Lung (tissue), 12 donors: ENCODE data around the gene CCDC175. TPM values are rescaled to one million over a fixed set of nuclear protein-coding genes. Genes with fewer than 3 reads are reported as not detected.

Source experiments
- ATAC-seq: fragments of 200-7000 bp; cut with Tn5 transposase; one replicate; pipeline ENCODE4 v1.9.1; 2020; ENCODE audit warnings: moderate number of reproducible peaks; ENCODE audit not compliant: insufficient read depth, low FRiP score
- DNase-seq, 3 donors: peaks; one replicate each; pipeline ENCODE4 v3.0.0-alpha.2; 2013 to 2017
- H3K27ac ChIP-seq, 2 donors: one replicate each; pipeline ENCODE4 v1.5.1; 2013; ENCODE audit warnings: mild to moderate bottlenecking in 2 of 2, moderate library complexity in 2 of 2, control low read depth in 1 of 2, inconsistent platforms in 1 of 2, low read depth in 1 of 2, low read length in 1 of 2
- H3K27me3 ChIP-seq, 3 donors: one replicate each; pipeline ENCODE4 v1.5.1; 2013; ENCODE audit warnings: low read length in 2 of 3; ENCODE audit not compliant: control insufficient read depth in 3 of 3, insufficient read depth in 3 of 3
- H3K36me3 ChIP-seq, 4 donors: one replicate each; pipeline ENCODE4 v1.5.1; 2013; ENCODE audit warnings: low read length in 4 of 4, mild to moderate bottlenecking in 1 of 4, moderate library complexity in 1 of 4; ENCODE audit not compliant: control insufficient read depth in 4 of 4, insufficient read depth in 4 of 4
- H3K4me1 ChIP-seq, 5 donors: one replicate each; pipeline ENCODE4 v1.5.1; 2013; ENCODE audit warnings: low read length in 5 of 5, mild to moderate bottlenecking in 2 of 5, moderate library complexity in 1 of 5; ENCODE audit not compliant: control insufficient read depth in 5 of 5, insufficient read depth in 5 of 5
- H3K4me3 ChIP-seq: one replicate; pipeline ENCODE4 v1.5.1; 2013; ENCODE audit warnings: mild to moderate bottlenecking, control low read depth, moderate library complexity
- H3K9ac ChIP-seq, 2 donors: one replicate each; pipeline ENCODE4 v1.5.1; 2013; ENCODE audit warnings: low read length in 2 of 2, control low read depth in 1 of 2; ENCODE audit not compliant: insufficient read depth in 1 of 2
- H3K9me3 ChIP-seq, 4 donors: one replicate each; pipeline ENCODE4 v1.5.1; 2013; ENCODE audit warnings: low read length in 3 of 4, mild to moderate bottlenecking in 1 of 4, moderate library complexity in 1 of 4; ENCODE audit not compliant: control insufficient read depth in 4 of 4, insufficient read depth in 3 of 4
- WGBS, 2 donors: extraction: QIAGEN DNeasy Blood & Tissue Kit; methylation state at CpG; one replicate each; pipeline ENCODE4 v1.1.7; 2013; 5-methylcytosine and 5-hydroxymethylcytosine counted together
- polyA plus RNA-seq, 2 donors: library from polyadenylated mRNA; stranded (reverse); fragments of 200-250 nt; gene quantifications; one replicate each; pipeline ENCODE4 v1.2.1, GENCODE V29; 2013
- total RNA-seq, 2 donors: library from RNA; depleted of rRNA in 1 of 2; stranded (reverse); fragments of >200 nt in 1 of 2; gene quantifications; one replicate each; pipeline ENCODE4 v1.2.1, GENCODE V29; 2014 to 2021
- TF ChIP-seq, protein P1 (sequence below): IDR thresholded peaks from 2 replicates; pipeline ENCODE4 v1.5.1; 2012; ENCODE audit warnings: mild to moderate bottlenecking; ENCODE audit errors: control extremely low read depth, extremely low read depth
- donor health status: control.
- donor health status: control.
- donor health status: Bipolar disorder and iron deficiency.
- donor health status: healthy.
- donor health status: DM: yes; HTN: yes; CAD: no.

Gene CCDC175
- total and polyA plus RNA-seq, 4 donors = 0.06 to 0.94 (median 0.20) TPM

DNA sequence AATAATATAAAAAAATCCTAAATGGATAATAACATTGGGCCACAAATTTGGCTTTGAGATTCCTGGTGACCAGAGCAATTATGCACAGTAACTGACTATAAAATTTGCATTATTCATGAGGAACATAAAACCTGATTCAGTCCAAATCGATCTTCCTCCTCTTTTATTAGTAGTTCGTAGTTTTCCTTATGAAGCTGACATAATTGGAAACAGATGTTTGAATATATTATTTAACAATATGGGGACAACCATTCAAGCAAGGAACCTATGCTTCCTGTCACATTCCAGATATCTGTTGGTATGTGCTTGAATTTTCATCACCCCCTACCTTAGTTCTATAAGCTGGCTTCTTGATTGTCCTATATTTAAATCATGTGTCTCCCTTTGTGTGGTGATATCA is 34.9 kb downstream of the CCDC175 start:
- 89 to 94% methylated on average over 2 of the region's 2 CpGs for WGBS, 2 donors
- Histone ChIP-seq H3K4me3 (no peak overlapping the region), H3K4me1 (no peaks in the 10 kb centered on the region), H3K27me3 (no peaks in the 10 kb centered on the region), H3K36me3 (no peaks in the 10 kb centered on the region), H3K9me3 (no peaks in the 10 kb centered on the region), H3K9ac (no peak overlapping the region), H3K27ac (no peak overlapping the region)
- no peak for ATAC-seq
- TF ChIP-seq, protein P1, sequence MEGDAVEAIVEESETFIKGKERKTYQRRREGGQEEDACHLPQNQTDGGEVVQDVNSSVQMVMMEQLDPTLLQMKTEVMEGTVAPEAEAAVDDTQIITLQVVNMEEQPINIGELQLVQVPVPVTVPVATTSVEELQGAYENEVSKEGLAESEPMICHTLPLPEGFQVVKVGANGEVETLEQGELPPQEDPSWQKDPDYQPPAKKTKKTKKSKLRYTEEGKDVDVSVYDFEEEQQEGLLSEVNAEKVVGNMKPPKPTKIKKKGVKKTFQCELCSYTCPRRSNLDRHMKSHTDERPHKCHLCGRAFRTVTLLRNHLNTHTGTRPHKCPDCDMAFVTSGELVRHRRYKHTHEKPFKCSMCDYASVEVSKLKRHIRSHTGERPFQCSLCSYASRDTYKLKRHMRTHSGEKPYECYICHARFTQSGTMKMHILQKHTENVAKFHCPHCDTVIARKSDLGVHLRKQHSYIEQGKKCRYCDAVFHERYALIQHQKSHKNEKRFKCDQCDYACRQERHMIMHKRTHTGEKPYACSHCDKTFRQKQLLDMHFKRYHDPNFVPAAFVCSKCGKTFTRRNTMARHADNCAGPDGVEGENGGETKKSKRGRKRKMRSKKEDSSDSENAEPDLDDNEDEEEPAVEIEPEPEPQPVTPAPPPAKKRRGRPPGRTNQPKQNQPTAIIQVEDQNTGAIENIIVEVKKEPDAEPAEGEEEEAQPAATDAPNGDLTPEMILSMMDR = no peak
- no peak for DNase-seq

DNA sequence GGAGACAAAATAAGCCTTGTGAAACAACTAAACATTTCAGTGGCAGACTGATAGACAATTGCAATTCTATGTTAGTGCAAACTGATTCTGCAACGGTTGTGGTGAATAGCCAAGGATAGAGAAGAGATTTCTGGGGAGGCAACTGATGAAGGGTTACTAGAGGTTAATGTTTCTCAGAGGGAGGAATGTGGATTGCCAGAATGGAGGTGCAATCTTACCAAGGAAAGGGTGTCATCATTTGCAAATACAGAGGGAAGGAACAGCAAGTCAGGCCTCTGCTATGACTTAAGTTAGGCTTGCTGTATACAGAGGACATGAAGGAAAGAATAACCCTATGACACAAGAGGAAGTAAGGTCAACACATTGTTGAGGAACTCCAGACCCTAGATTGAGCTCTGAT is 35.8 kb downstream of the CCDC175 start:
- Histone ChIP-seq H3K27me3 (no peaks in the 10 kb centered on the region), H3K4me3 (no peak overlapping the region), H3K4me1 (no peaks in the 10 kb centered on the region), H3K9ac (no peak overlapping the region), H3K9me3 (no peaks in the 10 kb centered on the region), H3K36me3 (no peaks in the 10 kb centered on the region), H3K27ac (no peak overlapping the region)
- WGBS, 2 donors = 31 to 35% methylated on average over 1 of the region's 1 CpG
- no peak for DNase-seq
- no peak for ATAC-seq
- TF ChIP-seq, protein P1 = no peak

DNA sequence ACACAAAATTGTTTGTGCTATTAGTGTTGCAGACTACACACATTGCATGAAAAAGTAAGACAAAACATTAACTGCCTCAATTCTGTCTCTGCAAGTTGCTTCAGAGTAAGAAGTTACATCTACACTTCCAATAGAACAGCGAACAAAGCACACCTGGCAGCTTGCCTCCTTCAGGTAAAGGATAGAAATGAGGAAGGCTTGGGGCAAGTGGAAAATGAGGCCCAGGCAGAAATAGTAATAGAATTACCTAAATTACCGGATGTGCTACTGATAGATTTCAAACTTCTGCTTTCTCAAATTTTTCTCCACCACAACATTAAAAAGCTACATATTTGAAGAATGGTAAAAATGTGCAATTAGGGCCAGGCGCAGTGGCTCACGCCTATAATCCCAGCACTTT is 37.7 kb downstream of the CCDC175 start:
- H3K4me1 ChIP-seq = no peaks in the 10 kb centered on the region
- H3K27ac ChIP-seq = no peak overlapping the region
- H3K36me3 ChIP-seq = no peaks in the 10 kb centered on the region
- no peak overlapping the region for H3K4me3 ChIP-seq
- no peak overlapping the region for H3K9ac ChIP-seq
- TF ChIP-seq, protein P1 = no peak
- H3K27me3 ChIP-seq = no peaks in the 10 kb centered on the region
- WGBS, 2 donors = 67 to 77% methylated on average over 4 of the region's 4 CpGs
- DNase-seq (no peak), ATAC-seq (no peak)
- H3K9me3 ChIP-seq = peaks cover 0 to 2% (median 0%) of the 10 kb centered on the region in 4 donors

DNA sequence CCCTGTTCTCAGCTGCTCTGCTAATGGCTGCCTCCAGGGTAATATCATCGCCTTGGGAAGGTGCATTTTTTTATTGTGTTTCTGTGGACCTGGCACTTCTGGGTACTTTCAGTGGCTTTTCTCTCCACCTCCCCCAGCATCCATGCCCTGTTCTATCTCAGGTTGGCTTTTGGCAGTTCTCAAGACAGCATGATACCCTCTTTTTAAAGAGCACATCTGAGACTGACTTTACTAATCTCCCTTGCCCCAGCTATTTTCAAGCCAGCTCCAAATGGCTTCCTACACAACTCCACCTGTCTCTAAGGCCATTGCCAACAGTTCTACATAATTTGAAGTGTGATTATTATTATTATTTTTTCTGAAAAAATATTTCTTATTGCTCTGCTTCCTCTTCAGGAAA is 39.1 kb downstream of the CCDC175 start:
- no peak overlapping the region for H3K27ac ChIP-seq
- peaks cover 0 to 2% (median 0%) of the 10 kb centered on the region in 4 donors for H3K9me3 ChIP-seq
- 92 to 94% methylated on average over 1 of the region's 1 CpG for WGBS, 2 donors
- no peaks in the 10 kb centered on the region for H3K36me3 ChIP-seq
- DNase-seq (no peak), ATAC-seq (no peak)
- H3K4me1 ChIP-seq = no peaks in the 10 kb centered on the region
- no peak overlapping the region for H3K4me3 ChIP-seq
- TF ChIP-seq, protein P1 = no peak
- H3K9ac ChIP-seq = no peak overlapping the region
- H3K27me3 ChIP-seq = no peaks in the 10 kb centered on the region
